Neutrophil (primary cell): ENCODE data around the gene TNFAIP1.
"Not testable (repeated sequence)": the region's sequence is repeated elsewhere in the genome, so short reads cannot be mapped to it uniquely, and the experiment has no call there.

Source experiments
- H3K27ac ChIP-seq: fragments of 200-600 bp; sonication (generic); 2 replicates; pipeline ENCODE4 v1.5.1; 2016; ENCODE audit warnings: mild to moderate bottlenecking, moderate library complexity
- H3K27me3 ChIP-seq: fragments of 200-600 bp; sonication (generic); 2 replicates; pipeline ENCODE4 v1.6.0; 2016; ENCODE audit warnings: mild to moderate bottlenecking
- H3K36me3 ChIP-seq: fragments of 200-600 bp; sonication (generic); 2 replicates; pipeline ENCODE4 v1.5.1; 2017
- H3K4me1 ChIP-seq, 2 experiments: fragments of 200-600 bp in 1 of 2; sonication (generic) in 1 of 2; 1 replicate in 1 of 2; 2 replicates in 1 of 2; pipeline versions ENCODE4 v1.5.1 to v1.6.1; 2013 to 2016; ENCODE audit warnings: low read depth in 1 of 2, low read length in 1 of 2, mild to moderate bottlenecking in 1 of 2, moderate library complexity in 1 of 2; ENCODE audit not compliant: control insufficient read depth in 1 of 2, insufficient read depth in 1 of 2
- H3K4me3 ChIP-seq, 2 experiments: fragments of 200-600 bp in 1 of 2; sonication (generic) in 1 of 2; 1 replicate in 1 of 2; 2 replicates in 1 of 2; pipeline ENCODE4 v1.5.1; 2013 to 2016; ENCODE audit warnings: low read depth in 1 of 2, low read length in 1 of 2, mild to moderate bottlenecking in 1 of 2, moderate library complexity in 1 of 2
- H3K9me3 ChIP-seq: fragments of 200-600 bp; sonication (generic); 2 replicates; pipeline ENCODE4 v1.5.1; 2016
- TF ChIP-seq, protein P1 (sequence below): fragments of 200-600 bp; sonication (generic); IDR thresholded peaks from 2 replicates; pipeline ENCODE4 v1.5.1; 2016; ENCODE audit warnings: antibody characterized with exemption

TNFAIP1 gene, protein sequence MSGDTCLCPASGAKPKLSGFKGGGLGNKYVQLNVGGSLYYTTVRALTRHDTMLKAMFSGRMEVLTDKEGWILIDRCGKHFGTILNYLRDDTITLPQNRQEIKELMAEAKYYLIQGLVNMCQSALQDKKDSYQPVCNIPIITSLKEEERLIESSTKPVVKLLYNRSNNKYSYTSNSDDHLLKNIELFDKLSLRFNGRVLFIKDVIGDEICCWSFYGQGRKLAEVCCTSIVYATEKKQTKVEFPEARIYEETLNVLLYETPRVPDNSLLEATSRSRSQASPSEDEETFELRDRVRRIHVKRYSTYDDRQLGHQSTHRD

DNA sequence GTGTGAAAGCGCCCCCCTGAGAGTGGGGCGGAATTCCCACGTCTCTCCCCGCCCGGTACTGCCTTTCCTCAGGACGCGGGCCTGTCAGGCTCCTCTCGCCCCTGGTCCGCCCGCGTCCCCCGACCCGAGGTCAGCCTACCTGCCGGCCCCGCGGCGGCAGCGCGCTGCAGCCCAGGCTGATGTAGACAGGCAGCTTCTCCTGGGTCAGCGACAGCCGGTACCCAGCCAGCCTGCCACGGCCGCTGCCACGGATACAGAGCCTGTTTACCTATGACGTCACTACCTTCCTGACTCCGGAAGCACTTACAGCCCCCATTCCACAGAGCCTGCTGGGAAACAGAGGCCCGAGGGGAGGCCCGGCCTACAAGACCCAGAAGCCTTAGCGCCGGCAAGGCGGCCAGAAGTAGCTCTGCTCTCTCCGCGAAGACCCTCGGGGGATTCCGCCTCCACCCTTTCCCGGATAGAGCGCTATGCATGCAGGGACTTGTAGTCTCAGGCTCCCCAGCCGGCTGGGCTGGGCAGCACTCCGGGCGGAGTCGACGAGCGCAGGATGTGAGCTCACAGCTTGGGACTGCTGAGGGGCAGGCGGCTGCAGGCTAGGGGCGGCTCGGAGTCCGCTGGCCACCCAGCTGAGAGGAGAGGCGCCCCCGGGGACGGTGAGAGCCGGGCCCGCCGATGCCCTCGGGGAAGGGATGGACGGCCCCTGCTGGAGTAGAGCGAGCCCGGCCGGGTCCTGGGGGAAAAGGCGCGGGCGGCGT is at the start of gene TNFAIP1, which contains the start of gene IFT20:
TNFAIP1 (plus strand) TSS at position 561 of the 758 bp plus-strand sequence. CDS start 3,761 bp downstream, outside the sequence.
IFT20 (minus strand) TSS at position 272 of the 758 bp plus-strand sequence. CDS start 3,487 bp downstream, outside the sequence.
- TF ChIP-seq, protein P1, sequence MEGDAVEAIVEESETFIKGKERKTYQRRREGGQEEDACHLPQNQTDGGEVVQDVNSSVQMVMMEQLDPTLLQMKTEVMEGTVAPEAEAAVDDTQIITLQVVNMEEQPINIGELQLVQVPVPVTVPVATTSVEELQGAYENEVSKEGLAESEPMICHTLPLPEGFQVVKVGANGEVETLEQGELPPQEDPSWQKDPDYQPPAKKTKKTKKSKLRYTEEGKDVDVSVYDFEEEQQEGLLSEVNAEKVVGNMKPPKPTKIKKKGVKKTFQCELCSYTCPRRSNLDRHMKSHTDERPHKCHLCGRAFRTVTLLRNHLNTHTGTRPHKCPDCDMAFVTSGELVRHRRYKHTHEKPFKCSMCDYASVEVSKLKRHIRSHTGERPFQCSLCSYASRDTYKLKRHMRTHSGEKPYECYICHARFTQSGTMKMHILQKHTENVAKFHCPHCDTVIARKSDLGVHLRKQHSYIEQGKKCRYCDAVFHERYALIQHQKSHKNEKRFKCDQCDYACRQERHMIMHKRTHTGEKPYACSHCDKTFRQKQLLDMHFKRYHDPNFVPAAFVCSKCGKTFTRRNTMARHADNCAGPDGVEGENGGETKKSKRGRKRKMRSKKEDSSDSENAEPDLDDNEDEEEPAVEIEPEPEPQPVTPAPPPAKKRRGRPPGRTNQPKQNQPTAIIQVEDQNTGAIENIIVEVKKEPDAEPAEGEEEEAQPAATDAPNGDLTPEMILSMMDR = no peak
- peaks cover 38 to 42% of the 10 kb centered on the region in 2 experiments for H3K4me1 ChIP-seq
- H3K27me3 ChIP-seq = no peaks in the 10 kb centered on the region
- no peaks in the 10 kb centered on the region for H3K9me3 ChIP-seq
- peak within 1 kb of the TSS; percentile 84 to 88 for H3K4me3 ChIP-seq
- peaks cover 31% of the 10 kb centered on the region for H3K36me3 ChIP-seq
- H3K27ac ChIP-seq = peak within 1 kb of the TSS; percentile 90

DNA sequence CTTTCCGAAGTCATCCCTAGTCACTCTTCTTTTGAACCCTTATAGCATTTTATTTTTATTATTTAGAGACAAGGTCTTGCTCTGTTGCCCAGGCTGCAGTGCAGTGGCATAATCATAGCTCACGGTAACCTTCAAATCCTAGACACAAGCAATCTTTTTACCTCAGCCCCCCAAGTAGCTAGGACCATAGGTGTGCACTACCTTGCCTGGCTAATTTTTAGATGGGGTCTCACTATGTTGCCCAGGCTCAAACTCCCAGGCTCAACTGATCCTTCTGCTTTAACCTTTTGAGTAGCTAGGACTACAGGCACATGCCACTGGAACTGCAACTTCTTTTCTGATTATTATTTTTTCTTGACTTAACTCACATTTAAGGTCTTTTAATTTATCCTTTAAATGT is 49.6 kb upstream of the TNFAIP1 start:
- Histone ChIP-seq H3K4me3 (no peak overlapping the region), H3K9me3 (no peaks in the 10 kb centered on the region), H3K36me3 (no peaks in the 10 kb centered on the region), H3K27ac (no peak overlapping the region), H3K4me1 (no peaks in the 10 kb centered on the region), H3K27me3 (peaks cover 47% of the 10 kb centered on the region)
- TF ChIP-seq, protein P1 = no peak

DNA sequence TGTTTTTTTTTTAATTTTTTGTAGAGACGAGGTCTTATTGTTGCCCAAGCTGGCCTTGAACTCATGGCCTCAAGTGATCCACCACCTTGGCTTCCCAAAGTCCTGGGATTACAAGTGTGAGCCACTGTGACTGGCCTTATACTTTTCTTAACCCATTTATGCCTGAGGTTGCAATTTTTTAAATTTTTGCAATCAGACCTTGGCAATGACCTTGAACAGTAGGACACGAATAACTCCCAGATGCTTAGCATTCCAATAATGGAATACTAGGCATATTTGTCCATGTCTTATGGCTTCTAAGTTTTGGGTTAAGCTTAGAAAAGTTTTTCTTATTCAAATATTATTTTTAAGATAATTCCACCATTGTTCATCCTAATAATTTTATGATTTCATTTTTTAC is 44.9 kb upstream of the TNFAIP1 start:
- no peaks in the 10 kb centered on the region for H3K9me3 ChIP-seq
- H3K27ac ChIP-seq = no peak overlapping the region
- peaks cover 61% of the 10 kb centered on the region for H3K27me3 ChIP-seq
- no peak overlapping the region for H3K4me3 ChIP-seq
- H3K36me3 ChIP-seq = no peaks in the 10 kb centered on the region
- no peaks in the 10 kb centered on the region for H3K4me1 ChIP-seq
- TF ChIP-seq, protein P1 = no peak

DNA sequence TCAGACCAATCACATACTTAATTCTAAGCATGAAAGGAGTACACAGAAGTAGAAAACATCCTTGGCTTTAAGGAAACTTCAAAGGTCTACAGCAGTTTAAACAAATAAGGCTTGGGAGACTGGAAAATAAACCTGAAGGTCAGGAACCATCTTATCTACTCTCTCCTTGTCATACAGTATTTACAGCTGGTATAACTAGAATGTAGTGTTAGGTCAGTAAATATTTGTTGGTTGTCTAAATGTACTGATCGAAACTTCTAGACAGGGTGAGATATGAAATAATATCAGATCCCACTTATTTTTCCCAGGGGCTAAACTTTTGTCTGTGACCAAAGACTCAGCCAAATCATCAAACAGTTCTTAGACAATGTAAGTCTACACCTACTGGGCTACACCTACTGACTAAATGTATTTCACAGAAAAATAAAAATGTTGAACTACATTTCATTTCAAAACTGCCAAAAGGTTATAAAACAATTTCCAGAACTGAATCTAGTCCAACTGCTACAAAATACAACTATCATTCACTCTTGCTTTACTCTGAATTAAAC is 43.7 kb upstream of the TNFAIP1 start:
- TF ChIP-seq, protein P1 = no peak
- no peak overlapping the region for H3K4me3 ChIP-seq
- H3K36me3 ChIP-seq = no peaks in the 10 kb centered on the region
- H3K4me1 ChIP-seq = no peaks in the 10 kb centered on the region
- H3K27ac ChIP-seq = no peak overlapping the region
- H3K9me3 ChIP-seq = no peaks in the 10 kb centered on the region
- H3K27me3 ChIP-seq = peaks cover 67% of the 10 kb centered on the region

DNA sequence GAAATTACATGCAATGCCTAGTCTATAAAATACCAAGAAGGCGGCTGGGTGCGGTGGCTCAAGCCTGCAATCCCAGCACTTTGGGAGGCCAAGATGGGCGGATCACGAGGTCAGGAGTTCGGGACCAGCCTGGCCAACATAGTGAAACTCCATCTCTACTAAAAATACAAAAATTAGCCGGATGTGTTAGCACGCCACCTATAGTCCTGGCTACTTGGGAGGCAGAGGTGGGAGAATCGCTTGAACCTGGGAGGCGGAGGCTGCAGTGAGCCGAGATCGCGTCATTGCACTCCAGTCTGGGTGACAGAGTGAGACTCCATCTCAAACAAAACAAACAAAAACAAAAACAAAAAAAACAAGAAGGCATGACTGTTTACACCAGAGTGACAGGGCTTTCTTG is 42.7 kb upstream of the TNFAIP1 start:
- not testable (repeated sequence) for H3K36me3 ChIP-seq, H3K27ac ChIP-seq, H3K4me1 ChIP-seq, H3K4me3 ChIP-seq, H3K9me3 ChIP-seq
- peaks cover 68% of the 10 kb centered on the region for H3K27me3 ChIP-seq

DNA sequence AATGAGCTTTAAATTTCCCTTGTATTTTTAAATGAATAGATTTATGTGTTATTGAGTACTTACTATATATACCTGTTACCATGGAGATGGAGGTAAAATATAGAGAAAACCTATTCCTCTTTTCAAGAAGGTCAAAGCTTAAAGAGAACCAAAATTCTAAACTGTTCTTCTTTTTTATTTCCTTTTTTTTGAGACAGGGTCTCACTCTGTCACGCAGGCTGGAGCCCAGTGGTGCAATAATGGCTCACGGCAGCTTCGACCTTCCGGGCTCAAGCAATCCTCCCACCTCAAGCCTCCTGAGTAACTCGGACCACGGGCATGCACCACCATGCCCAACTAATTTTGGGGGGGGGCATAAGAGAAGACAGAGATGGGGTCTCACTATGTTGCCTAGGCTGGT is 41.6 kb upstream of the TNFAIP1 start:
- H3K27ac ChIP-seq = no peak overlapping the region
- TF ChIP-seq, protein P1 = no peak
- no peak overlapping the region for H3K4me3 ChIP-seq
- H3K36me3 ChIP-seq = no peaks in the 10 kb centered on the region
- H3K27me3 ChIP-seq = peaks cover 76% of the 10 kb centered on the region
- H3K4me1 ChIP-seq = no peaks in the 10 kb centered on the region
- no peaks in the 10 kb centered on the region for H3K9me3 ChIP-seq
